Measurements from ENCODE around the gene MACROD2. TPM values are rescaled to one million over a fixed set of nuclear protein-coding genes. Genes with fewer than 3 reads are reported as not detected.

Gene MACROD2
- total RNA-seq, 1 donor from 2014 or later: 1.6 TPM

- TF ChIP-seq, protein P1, sequence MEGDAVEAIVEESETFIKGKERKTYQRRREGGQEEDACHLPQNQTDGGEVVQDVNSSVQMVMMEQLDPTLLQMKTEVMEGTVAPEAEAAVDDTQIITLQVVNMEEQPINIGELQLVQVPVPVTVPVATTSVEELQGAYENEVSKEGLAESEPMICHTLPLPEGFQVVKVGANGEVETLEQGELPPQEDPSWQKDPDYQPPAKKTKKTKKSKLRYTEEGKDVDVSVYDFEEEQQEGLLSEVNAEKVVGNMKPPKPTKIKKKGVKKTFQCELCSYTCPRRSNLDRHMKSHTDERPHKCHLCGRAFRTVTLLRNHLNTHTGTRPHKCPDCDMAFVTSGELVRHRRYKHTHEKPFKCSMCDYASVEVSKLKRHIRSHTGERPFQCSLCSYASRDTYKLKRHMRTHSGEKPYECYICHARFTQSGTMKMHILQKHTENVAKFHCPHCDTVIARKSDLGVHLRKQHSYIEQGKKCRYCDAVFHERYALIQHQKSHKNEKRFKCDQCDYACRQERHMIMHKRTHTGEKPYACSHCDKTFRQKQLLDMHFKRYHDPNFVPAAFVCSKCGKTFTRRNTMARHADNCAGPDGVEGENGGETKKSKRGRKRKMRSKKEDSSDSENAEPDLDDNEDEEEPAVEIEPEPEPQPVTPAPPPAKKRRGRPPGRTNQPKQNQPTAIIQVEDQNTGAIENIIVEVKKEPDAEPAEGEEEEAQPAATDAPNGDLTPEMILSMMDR (IDR thresholded peaks at IDR 0.05; ENCODE audit: insufficient read depth, low read length, severe bottlenecking): no peak
- no peak for DNase-seq (ENCODE audit: low read depth)
- Histone ChIP-seq H3K36me3 (ENCODE audit: control insufficient read depth, insufficient read depth, low read length) (no peaks in the 10 kb centered on the region), H3K27me3 (ENCODE audit: control insufficient read depth, insufficient read depth, low read length) (no peaks in the 10 kb centered on the region), H3K4me3 (ENCODE audit: low read depth, low read length) (no peak overlapping the region)
- no peak for FAIRE-seq
Observed at GRCh38 chr20:14816471-14816870, 821.2 kb downstream of the MACROD2 start.

DNA sequence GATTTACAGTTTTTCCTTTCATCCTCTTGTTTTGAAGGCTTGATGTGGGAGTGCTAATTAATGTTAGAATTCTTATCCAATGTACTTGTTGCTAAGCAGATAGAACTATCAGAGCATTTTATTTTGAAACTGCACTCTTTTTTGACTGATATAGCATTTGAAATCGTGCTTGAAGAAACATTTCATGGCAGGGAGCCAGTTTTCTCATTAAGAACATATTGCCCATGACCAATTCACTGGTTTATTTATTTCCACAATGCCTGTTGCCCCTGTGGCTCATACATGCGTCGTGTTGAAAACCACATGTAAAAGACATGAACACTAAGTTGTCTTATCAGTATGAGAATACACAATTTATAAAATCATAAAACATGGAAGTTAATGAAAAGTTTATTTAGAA, 821.8 kb downstream of the MACROD2 start:
- no peak overlapping the region for H3K4me3 ChIP-seq (ENCODE audit: low read depth, low read length)
- FAIRE-seq (no peak), DNase-seq (ENCODE audit: low read depth) (no peak)
- no peaks in the 10 kb centered on the region for H3K27me3 ChIP-seq (ENCODE audit: control insufficient read depth, insufficient read depth, low read length)
- no peaks in the 10 kb centered on the region for H3K36me3 ChIP-seq (ENCODE audit: control insufficient read depth, insufficient read depth, low read length)
- TF ChIP-seq, protein P1 (IDR thresholded peaks at IDR 0.05; ENCODE audit: insufficient read depth, low read length, severe bottlenecking): no peak

DNA sequence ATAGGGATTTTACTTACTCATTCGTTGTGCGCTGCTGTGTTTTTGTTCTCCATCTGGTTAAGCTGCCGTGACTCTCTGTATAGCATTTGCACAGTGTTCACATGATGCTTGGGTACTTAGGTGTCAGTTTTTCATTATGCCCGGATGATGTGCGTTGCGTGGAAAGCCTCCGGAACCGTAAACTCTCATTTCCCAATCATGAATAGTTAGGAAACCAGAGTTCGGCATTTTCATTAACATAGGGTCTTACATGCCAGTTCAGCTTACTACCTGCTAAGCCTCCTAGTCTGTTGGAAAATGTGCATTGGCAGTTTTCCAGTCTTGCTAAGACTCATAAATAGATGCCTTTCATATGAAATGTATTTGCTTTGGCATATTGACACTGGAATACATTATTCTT, 825.5 kb downstream of the MACROD2 start:
- no peaks in the 10 kb centered on the region for H3K36me3 ChIP-seq (ENCODE audit: control insufficient read depth, insufficient read depth, low read length)
- TF ChIP-seq, protein P1 (IDR thresholded peaks at IDR 0.05; ENCODE audit: insufficient read depth, low read length, severe bottlenecking): no peak
- peak; percentile 52 for DNase-seq (ENCODE audit: low read depth)
- no peak for FAIRE-seq
- no peaks in the 10 kb centered on the region for H3K27me3 ChIP-seq (ENCODE audit: control insufficient read depth, insufficient read depth, low read length)
- no peak overlapping the region for H3K4me3 ChIP-seq (ENCODE audit: low read depth, low read length)

- Histone ChIP-seq H3K36me3 (ENCODE audit: control insufficient read depth, insufficient read depth, low read length) (no peaks in the 10 kb centered on the region), H3K27me3 (ENCODE audit: control insufficient read depth, insufficient read depth, low read length) (no peaks in the 10 kb centered on the region), H3K4me3 (ENCODE audit: low read depth, low read length) (no peak overlapping the region)
- FAIRE-seq: peak; percentile 23
- DNase-seq (ENCODE audit: low read depth): no peak
- TF ChIP-seq, protein P1 (IDR thresholded peaks at IDR 0.05; ENCODE audit: insufficient read depth, low read length, severe bottlenecking): no peak
Observed at GRCh38 chr20:14821251-14821650, 825.9 kb downstream of the MACROD2 start.

- DNase-seq (ENCODE audit: low read depth): no peak
- Histone ChIP-seq H3K4me3 (ENCODE audit: low read depth, low read length) (no peak overlapping the region), H3K36me3 (ENCODE audit: control insufficient read depth, insufficient read depth, low read length) (no peaks in the 10 kb centered on the region), H3K27me3 (ENCODE audit: control insufficient read depth, insufficient read depth, low read length) (no peaks in the 10 kb centered on the region)
- no peak for FAIRE-seq
- TF ChIP-seq, protein P1 (IDR thresholded peaks at IDR 0.05; ENCODE audit: insufficient read depth, low read length, severe bottlenecking): no peak
Observed at GRCh38 chr20:14824996-14825395, 829.7 kb downstream of the MACROD2 start.

DNA sequence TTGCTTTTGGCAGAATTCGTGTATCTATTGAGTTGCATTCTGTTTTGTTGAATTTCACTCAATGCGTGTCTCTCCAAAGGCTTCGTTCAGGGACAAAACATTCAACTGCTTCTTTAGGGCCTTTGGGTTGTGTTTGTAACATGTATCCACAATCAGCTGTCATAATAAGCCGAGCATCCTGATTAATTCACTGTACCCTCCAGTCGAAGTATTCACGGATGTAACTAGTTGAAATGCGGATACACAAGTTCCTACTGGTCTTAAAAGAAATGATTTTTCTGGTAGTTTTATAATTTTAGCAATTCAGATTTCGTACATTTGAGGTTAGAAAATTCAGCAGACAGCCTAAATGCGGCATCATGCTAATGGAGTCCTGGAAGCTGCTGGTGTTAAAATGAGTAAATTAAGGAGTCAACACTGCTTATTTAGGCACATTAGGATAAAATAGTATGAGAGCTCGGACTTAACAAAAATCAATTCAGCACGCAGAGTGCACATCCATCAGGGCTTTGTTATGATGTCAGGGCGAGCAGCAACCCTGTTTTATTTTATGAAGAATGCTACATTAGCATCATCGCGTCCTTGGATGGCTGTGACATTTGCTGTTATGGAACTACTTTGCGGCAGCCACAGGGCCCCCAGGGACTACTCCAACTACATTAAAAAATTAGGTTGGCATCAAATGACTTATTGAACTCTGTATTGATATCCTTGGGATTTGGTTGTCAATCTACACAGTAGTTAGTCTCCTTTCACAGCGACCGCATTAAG, 831.4 kb downstream of the MACROD2 start:
- Histone ChIP-seq H3K4me3 (ENCODE audit: low read depth, low read length) (no peak overlapping the region), H3K36me3 (ENCODE audit: control insufficient read depth, insufficient read depth, low read length) (no peaks in the 10 kb centered on the region), H3K27me3 (ENCODE audit: control insufficient read depth, insufficient read depth, low read length) (no peaks in the 10 kb centered on the region)
- DNase-seq (ENCODE audit: low read depth) (no peak), FAIRE-seq (no peak)
- TF ChIP-seq, protein P1 (IDR thresholded peaks at IDR 0.05; ENCODE audit: insufficient read depth, low read length, severe bottlenecking): no peak

All from bronchial epithelial cell (primary cell).